GM18951 (cell line): ENCODE data around the gene C2CD4C.
"Not testable (repeated sequence)": the region's sequence is repeated elsewhere in the genome, so short reads cannot be mapped to it uniquely, and the experiment has no call there.

Source experiments
- POLR2A ChIP-seq: IDR thresholded peaks from 4 replicates; pipeline ENCODE4 v1.6.1; 2011; ENCODE audit warnings: mild to moderate bottlenecking; ENCODE audit not compliant: insufficient read length, insufficient read depth; ENCODE audit errors: extremely low read depth
- in situ Hi-C: fragments of 300-500 bp; cut with MboI; formaldehyde crosslinking; loops from one replicate; pipeline ENCODE4 v1.12.0; 2022; ENCODE audit warnings: low sequenced_read_pairs, mixed read lengths, inconsistent platforms; ENCODE audit not compliant: unreplicated experiment

C2CD4C gene

DNA sequence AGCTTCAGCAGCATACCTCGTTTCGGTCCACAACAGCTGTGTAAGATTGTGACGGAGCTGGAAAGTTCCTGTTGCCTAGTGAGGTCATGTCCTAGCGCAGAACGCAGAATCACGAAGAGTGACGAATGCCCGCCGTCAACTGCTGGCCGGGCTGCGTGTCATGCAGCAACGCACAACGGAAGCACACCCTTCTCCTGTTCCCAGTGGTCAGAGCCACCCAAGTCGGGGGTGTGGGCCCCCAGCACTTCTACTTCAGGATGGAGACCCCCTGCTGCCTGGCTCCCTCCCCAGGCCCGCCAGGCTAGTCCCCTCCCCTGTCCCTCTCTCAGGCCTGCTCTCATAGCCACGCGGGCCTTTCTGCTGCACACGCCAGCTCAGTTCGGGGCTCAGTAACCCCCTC, 25.9 kb downstream of the C2CD4C start:
- in situ Hi-C loops = no loop called here
- no peak for TF ChIP-seq POLR2A

DNA sequence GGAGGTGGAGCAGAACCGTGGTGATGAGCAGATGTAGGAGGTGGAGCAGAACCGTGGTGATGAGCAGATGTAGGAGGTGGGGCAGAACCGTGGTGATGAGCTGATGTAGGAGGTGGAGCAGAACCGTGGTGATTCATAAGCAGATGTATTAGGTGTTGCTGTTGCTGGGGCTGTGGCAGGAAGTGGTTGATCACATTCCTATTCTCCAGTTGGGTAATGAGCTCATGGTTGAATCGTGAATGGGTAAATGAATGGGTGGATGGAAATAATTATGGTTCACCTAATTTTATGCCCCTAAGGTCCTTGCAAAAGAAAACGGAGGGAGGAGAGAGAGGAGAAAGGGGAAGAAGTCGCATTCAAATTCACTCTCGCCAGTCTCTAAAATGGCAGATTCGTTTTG, 26.4 kb downstream of the C2CD4C start:
- in situ Hi-C loops = not testable (repeated sequence)

DNA sequence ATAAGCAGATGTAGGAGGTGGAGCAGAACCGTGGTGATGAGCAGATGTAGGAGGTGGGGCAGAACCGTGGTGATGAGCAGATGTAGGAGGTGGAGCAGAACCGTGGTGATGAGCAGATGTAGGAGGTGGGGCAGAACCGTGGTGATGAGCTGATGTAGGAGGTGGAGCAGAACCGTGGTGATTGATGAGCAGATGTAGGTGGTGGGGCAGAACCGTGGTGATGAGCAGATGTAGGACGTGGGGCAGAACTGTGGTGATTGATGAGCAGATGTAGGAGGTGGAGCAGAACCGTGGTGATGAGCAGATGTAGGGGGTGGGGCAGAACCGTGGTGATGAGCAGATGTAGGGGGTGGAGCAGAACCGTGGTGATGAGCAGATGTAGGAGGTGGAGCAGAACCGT, 27.0 kb downstream of the C2CD4C start:
- in situ Hi-C loops = not testable (repeated sequence)

DNA sequence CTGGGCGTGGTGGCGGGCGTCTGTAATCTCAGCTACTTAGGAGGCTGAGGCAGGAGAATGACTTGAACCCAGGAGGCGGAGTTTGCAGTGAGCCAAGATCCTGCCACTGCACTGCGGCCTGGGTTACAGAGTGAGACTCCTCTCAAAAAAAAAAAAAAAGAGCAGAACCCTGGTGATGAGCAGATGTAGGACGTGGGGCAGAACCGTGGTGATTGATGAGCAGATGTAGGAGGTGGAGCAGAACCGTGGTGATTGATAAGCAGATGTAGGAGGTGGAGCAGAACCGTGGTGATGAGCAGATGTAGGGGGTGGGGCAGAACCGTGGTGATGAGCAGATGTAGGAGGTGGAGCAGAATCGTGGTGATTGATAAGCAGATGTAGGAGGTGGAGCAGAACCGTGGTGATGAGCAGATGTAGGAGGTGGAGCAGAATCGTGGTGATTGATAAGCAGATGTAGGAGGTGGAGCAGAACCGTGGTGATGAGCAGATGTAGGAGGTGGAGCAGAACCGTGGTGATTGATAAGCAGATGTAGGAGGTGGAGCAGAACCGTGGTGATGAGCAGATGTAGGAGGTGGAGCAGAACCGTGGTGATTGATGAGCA, 28.2 kb downstream of the C2CD4C start:
- in situ Hi-C loops = not testable (repeated sequence)

DNA sequence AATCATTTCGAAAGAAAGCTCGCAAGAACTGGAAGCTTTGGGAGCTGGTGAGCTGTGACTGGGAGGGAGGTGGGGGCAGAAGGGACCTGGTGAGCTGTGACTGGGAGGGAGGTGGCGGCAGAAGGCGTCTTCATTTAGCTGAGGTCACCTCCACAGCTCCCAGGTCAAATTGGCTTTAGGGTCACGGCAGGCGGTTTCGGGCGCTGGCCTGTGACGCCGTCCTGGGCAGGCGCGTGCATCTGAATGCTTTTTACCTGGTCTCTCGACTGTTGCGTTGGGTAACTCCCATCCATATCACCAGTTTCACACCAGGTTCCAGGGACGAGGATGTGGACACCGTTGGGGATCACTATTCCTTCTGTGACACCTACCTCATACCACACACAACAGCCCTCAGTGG, 29.2 kb downstream of the C2CD4C start:
- TF ChIP-seq POLR2A = no peak

GRCh38 chr19:378706-379105, 30.2 kb downstream of the C2CD4C start:
- TF ChIP-seq POLR2A = no peak
- in situ Hi-C loops = no loop called here

More for the DNA sequence above, 29.2 kb downstream of the C2CD4C start:
- in situ Hi-C loops = no loop called here

DNA sequence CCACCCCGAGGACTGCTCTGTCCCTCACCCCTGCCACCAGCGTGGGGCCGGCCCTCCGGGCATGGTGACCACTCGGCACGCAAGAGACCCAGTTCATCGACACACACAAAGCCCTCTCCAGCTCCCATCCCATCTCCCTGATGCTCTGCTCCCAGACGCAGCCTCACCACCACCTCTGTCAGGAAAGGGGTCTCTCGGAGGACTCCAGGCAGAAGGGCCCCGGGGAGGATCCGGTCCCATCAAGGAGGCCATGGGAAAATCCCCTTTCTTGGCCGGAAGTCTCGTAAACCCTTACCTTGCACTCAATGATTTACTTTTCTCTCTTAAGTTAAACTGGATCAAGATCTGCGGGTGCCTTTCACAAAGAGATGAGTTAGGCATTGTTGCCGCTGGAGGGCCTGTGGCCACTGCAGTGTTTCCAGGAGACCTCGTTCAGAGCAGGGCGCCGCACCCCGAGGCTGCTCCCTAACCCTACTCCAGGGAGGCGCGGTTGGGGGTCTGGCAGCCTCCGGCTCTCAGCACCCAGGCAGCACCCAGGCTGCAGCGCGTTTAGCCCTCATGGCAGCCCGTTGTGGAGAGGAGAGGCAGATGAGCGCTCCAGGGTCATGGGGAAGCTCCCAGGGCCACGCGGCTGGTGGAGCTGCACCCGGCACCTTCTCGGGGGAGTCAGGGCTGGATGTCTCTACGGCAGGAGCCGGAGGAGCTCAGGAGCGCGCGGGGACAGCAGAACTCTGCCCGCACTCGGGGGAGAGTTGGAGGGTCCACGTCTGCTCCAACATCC, 31.0 kb downstream of the C2CD4C start:
- no peak for TF ChIP-seq POLR2A
- in situ Hi-C loops = no loop called here

- in situ Hi-C loops = no loop called here
- TF ChIP-seq POLR2A = no peak
These were observed 32.9 kb downstream of the C2CD4C start for GRCh38 chr19:376111-376470.

- in situ Hi-C loops = no loop called here
These were observed 33.4 kb downstream of the C2CD4C start for GRCh38 chr19:375395-376110.

GRCh38 chr19:374886-375235, 34.1 kb downstream of the C2CD4C start:
- in situ Hi-C loops = no loop called here
- no peak for TF ChIP-seq POLR2A

More at GRCh38 chr19:375395-376110, 33.4 kb downstream of the C2CD4C start:
- TF ChIP-seq POLR2A = no peak

DNA sequence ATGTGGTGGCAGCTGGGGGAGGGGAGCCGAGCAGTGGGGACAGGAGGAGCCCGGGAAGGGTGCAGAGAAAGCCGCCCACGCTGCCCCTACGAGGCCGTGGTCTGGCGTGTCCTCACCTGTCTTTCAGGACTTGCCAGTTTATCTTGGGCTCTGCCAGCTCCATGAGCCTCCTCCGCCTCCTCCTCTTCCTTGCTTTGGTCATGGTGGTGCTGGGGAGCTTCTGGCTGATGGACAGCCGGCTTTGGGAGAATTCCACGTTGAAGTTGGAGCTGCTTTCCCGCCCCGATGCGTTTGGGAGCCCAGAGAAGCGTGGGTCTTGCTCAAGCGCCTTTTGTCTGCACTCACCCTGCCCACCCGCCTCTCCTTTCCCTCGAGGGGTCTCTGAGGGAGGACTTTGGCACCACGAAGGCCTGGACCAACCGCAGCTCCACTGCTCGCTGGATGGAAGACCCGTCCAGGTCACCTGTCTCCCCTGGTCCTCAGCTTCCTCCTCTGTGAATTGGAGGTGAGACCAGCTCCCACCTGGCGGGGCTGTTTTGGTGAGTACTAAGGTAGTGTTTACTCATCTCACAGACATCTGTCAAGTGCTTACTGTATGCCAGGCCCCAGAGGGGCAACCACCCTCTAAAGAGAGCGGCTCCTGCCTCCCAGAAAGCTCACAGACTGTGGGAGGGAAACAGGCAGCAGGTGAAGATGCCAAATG, 34.6 kb downstream of the C2CD4C start:
- in situ Hi-C loops = no loop called here

GRCh38 chr19:373391-374182, 35.4 kb downstream of the C2CD4C start:
- TF ChIP-seq POLR2A = no peak
- in situ Hi-C loops = no loop called here

More for the DNA sequence above, 34.6 kb downstream of the C2CD4C start:
- no peak for TF ChIP-seq POLR2A

DNA sequence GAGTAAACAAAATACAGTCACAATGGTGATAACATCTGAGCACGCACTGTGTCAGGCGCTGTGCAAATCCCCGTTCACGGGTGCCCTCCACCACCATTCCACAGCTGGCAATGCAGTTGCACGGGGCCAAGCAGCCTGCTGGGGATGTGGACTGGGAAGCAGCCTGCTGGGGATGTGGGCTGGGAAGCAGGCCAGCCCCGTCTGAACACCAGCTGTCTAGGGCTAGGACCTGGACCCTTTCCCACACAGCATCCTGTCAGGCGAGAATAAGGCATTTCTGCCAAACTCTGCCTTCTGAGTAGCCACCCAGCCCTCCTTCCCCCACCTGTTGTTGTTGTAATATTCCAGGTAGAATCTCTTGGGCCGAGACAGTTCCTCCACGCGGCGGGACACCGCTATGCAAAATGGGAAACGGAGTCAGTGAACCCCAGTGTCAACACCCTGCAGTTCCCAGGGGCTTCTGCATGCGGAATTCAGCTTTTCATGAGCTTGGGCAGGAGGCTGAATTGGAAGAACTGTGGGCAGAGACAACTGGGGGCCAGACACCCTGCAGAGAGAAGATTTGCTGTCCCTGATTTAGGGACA, 36.5 kb downstream of the C2CD4C start:
- TF ChIP-seq POLR2A = no peak
- in situ Hi-C loops = no loop called here
